GM23338 (cell line): ENCODE results near the gene VRK1. TPM values are rescaled to one million over a fixed set of nuclear protein-coding genes. Genes with fewer than 3 reads are reported as not detected.

ENCODE experiments used
- ATAC-seq: fragments of 200-7000 bp; cut with Tn5 transposase; 3 replicates; pipeline ENCODE4 v1.9.1; 2020
- DNase-seq: peaks from one replicate; pipeline ENCODE4 v3.0.0-alpha.2; 2015; ENCODE audit warnings: low spot score
- H2AFZ ChIP-seq: fragments of 200-600 bp; sonication (generic); 2 replicates; pipeline ENCODE4 v1.8.0; 2016; ENCODE audit warnings: antibody characterized with exemption, mild to moderate bottlenecking, moderate library complexity
- H3F3A ChIP-seq: fragments of 200-600 bp; sonication (generic); replicated peaks from 2 replicates; pipeline ENCODE4 v1.8.0; 2017; ENCODE audit warnings: antibody characterized with exemption, mixed run types, low read depth
- H3K27ac ChIP-seq: fragments of 200-600 bp; sonication (generic); 2 replicates; pipeline ENCODE4 v1.6.1; 2016; ENCODE audit warnings: low read depth
- H3K27me3 ChIP-seq: fragments of 200-600 bp; sonication (generic); 2 replicates; pipeline ENCODE4 v1.8.0; 2016; ENCODE audit warnings: mild to moderate bottlenecking, mixed run types, moderate library complexity; ENCODE audit not compliant: insufficient read depth
- H3K36me3 ChIP-seq: fragments of 200-600 bp; sonication (generic); 2 replicates; pipeline ENCODE4 v1.8.0; 2016; ENCODE audit warnings: mild to moderate bottlenecking; ENCODE audit not compliant: insufficient read depth
- H3K4me1 ChIP-seq: fragments of 200-600 bp; sonication (generic); 2 replicates; pipeline ENCODE4 v1.8.0; 2016; ENCODE audit warnings: mild to moderate bottlenecking, moderate library complexity; ENCODE audit not compliant: insufficient read depth
- H3K4me2 ChIP-seq: fragments of 200-600 bp; sonication (generic); 2 replicates; pipeline ENCODE4 v1.7.1; 2017; ENCODE audit warnings: mixed run types
- H3K4me3 ChIP-seq: fragments of 200-600 bp; sonication (generic); 2 replicates; pipeline ENCODE4 v1.6.1; 2016; ENCODE audit warnings: mixed run types
- H3K79me2 ChIP-seq: fragments of 200-600 bp; sonication (generic); replicated peaks from 2 replicates; pipeline ENCODE4 v1.8.0; 2017; ENCODE audit warnings: mild to moderate bottlenecking; ENCODE audit not compliant: insufficient read depth
- H3K9me2 ChIP-seq: fragments of 200-600 bp; sonication (generic); 2 replicates; pipeline ENCODE4 v1.8.0; 2017; ENCODE audit not compliant: insufficient read depth
- H4K20me1 ChIP-seq: fragments of 200-600 bp; sonication (generic); replicated peaks from 2 replicates; pipeline ENCODE4 v1.8.0; 2017; ENCODE audit warnings: mild to moderate bottlenecking; ENCODE audit not compliant: insufficient read depth
- H3K27ac Mint-ChIP-seq: 2 replicates; pipeline ENCODE4 v1.8.0; 2020; ENCODE audit warnings: inconsistent platforms, mild to moderate bottlenecking, moderate library complexity, mixed read lengths
- H3K27me3 Mint-ChIP-seq: 3 replicates; pipeline ENCODE4 v1.8.0; 2022; ENCODE audit warnings: low read depth, mild to moderate bottlenecking, moderate library complexity, mixed read lengths, inconsistent platforms; ENCODE audit not compliant: insufficient read depth, poor library complexity
- H3K36me3 Mint-ChIP-seq: 3 replicates; pipeline ENCODE4 v1.8.0; 2021; ENCODE audit warnings: low read depth, mild to moderate bottlenecking, inconsistent platforms, moderate library complexity, mixed read lengths
- H3K4me1 Mint-ChIP-seq: 3 replicates; pipeline ENCODE4 v1.8.0; 2020; ENCODE audit warnings: mild to moderate bottlenecking, inconsistent platforms, mixed read lengths
- H3K4me3 Mint-ChIP-seq: 3 replicates; pipeline ENCODE4 v1.8.0; 2021; ENCODE audit warnings: moderate library complexity, mild to moderate bottlenecking, inconsistent platforms, mixed read lengths
- H3K9me3 Mint-ChIP-seq: 3 replicates; pipeline ENCODE4 v1.8.0; 2020; ENCODE audit warnings: moderate library complexity, mild to moderate bottlenecking, inconsistent platforms, mixed read lengths
- EZH2 ChIP-seq: fragments of 200-600 bp; sonication (generic); IDR thresholded peaks from one replicate; pipeline ENCODE4 v1.8.0; 2017; ENCODE audit warnings: antibody characterized with exemption, mild to moderate bottlenecking, low read depth; ENCODE audit not compliant: unreplicated experiment
- EZH2phosphoT487 ChIP-seq: fragments of 200-600 bp; sonication (generic); IDR thresholded peaks from one replicate; pipeline ENCODE4 v1.8.1; 2018; ENCODE audit warnings: antibody characterized with exemption; ENCODE audit not compliant: unreplicated experiment
- JUNB ChIP-seq: IDR thresholded peaks from one replicate; pipeline ENCODE4 v1.6.1; 2016; ENCODE audit warnings: antibody characterized with exemption; ENCODE audit not compliant: unreplicated experiment
- NANOG ChIP-seq: IDR thresholded peaks from 2 replicates; pipeline ENCODE4 v1.6.1; 2016; ENCODE audit warnings: antibody characterized with exemption, borderline replicate concordance
- POLR2AphosphoS5 ChIP-seq: IDR thresholded peaks from 2 replicates; pipeline ENCODE4 v1.6.1; 2016; ENCODE audit warnings: antibody characterized with exemption, low read depth
- STAT1 ChIP-seq: IDR thresholded peaks from one replicate; pipeline ENCODE4 v1.6.1; 2016; ENCODE audit warnings: antibody characterized with exemption; ENCODE audit not compliant: unreplicated experiment
- ZNF114 ChIP-seq: fragments of 250-450 bp; sonication (Bioruptor Pico); IDR thresholded peaks from 2 replicates; pipeline ENCODE4 v1.5.0; 2020; ENCODE audit warnings: mild to moderate bottlenecking, moderate library complexity
- ZNF331 ChIP-seq: fragments of 250-450 bp; sonication (Bioruptor Pico); IDR thresholded peaks from 2 replicates; pipeline ENCODE4 v1.5.0; 2020; ENCODE audit warnings: low read depth, mild to moderate bottlenecking, moderate library complexity
- polyA plus RNA-seq: library from polyadenylated mRNA; unstranded; fragments of >200 nt; fragmentation: Nextera tagmentation; extraction: Ambion mirVana; gene quantifications from 2 replicates; pipeline ENCODE4 v1.2.1, GENCODE V29; 2016
- total RNA-seq: library from RNA; depleted of rRNA; stranded (reverse); fragments of >200 nt; shearing (Covaris generic); gene quantifications from 2 replicates; pipeline ENCODE4 v1.2.3, GENCODE V29; 2014
- TF ChIP-seq, protein P1 (sequence below): fragments of 250-450 bp; sonication (Bioruptor Pico); IDR thresholded peaks from 2 replicates; pipeline ENCODE4 v1.5.0; 2020; ENCODE audit warnings: mild to moderate bottlenecking, moderate library complexity

VRK1 gene
- total and polyA plus RNA-seq, 2 experiments from 2014 or later, result 83.8 to 119 TPM

DNA sequence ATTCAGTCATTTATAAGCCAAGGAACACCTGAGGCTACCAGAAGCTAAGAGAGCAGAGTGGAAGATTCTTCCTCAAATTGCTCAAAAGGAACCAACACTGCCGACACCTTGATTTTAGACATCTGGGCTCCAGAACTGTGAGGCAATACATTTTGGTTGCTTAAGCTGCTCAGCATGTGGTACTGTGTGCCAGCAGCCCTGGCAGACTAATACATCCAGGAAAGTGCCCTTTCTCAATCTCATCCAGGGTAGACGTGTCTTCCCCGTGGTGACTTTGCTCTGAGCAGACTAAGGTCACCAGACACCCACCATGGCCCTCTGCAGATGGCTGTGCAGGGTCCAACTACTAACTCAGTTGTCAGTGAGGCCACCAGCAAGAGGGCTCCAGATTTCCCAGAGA is 122.8 kb downstream of the VRK1 start:
- H3K36me3 Mint-ChIP-seq, result peaks cover 31% of the 10 kb centered on the region
- no peak overlapping the region for H3K4me3 Mint-ChIP-seq
- H3K27ac Mint-ChIP-seq, result no peak overlapping the region
- peaks cover 4% of the 10 kb centered on the region; the same call in 2 of the 3 replicates for H3K4me1 Mint-ChIP-seq
- H3F3A ChIP-seq, result no peaks in the 10 kb centered on the region
- no peak overlapping the region for H3K4me2 ChIP-seq
- H4K20me1 ChIP-seq, result no peaks in the 10 kb centered on the region
- ATAC-seq, result no peak
- H3K27me3 Mint-ChIP-seq, result peaks cover 11% of the 10 kb centered on the region
- TF ChIP-seq NANOG, result no peak
- TF ChIP-seq POLR2AphosphoS5, result no peak
- TF ChIP-seq ZNF114, result no peak
- no peak for TF ChIP-seq EZH2
- TF ChIP-seq STAT1, result no peak
- no peak for TF ChIP-seq EZH2phosphoT487
- no peak for TF ChIP-seq JUNB
- TF ChIP-seq ZNF331, result no peak
- no peak overlapping the region for H3K4me3 ChIP-seq
- no peaks in the 10 kb centered on the region for H3K79me2 ChIP-seq
- H3K4me1 ChIP-seq, result peaks cover 5% of the 10 kb centered on the region; the same call in 1 of the 2 replicates
- no peak overlapping the region for H3K27ac ChIP-seq
- peaks cover 28% of the 10 kb centered on the region for H3K9me3 Mint-ChIP-seq
- no peaks in the 10 kb centered on the region for H3K36me3 ChIP-seq
- H3K27me3 ChIP-seq, result no peaks in the 10 kb centered on the region
- H2AFZ ChIP-seq, result no peak overlapping the region
- no peaks in the 10 kb centered on the region for H3K9me2 ChIP-seq
- no peak for DNase-seq

DNA sequence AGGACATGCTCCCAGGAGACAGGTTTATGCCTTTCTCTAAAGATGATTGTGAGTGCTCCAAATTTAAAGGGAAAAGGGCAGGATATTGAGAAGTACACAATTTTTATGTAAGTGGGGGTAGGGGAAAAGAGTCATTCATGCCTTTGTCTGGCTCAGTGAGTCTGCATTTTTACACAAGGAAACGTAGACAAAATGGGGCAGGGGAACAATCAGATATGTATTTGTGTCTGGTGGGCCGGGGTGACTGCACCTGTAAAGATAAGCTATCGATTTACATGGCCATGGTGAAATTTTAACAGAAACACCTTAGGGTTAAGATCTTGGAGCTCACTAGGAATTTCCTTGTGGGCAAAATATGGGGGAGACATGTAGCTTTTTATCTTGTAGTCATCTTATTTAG is 123.6 kb downstream of the VRK1 start:
- Histone ChIP-seq H3K4me2 (no peak overlapping the region), H3K27me3 (no peaks in the 10 kb centered on the region), H3K4me1 (peaks cover 5% of the 10 kb centered on the region; the same call in 1 of the 2 replicates), H3K9me2 (no peaks in the 10 kb centered on the region), H3K36me3 (no peaks in the 10 kb centered on the region), H3F3A (no peaks in the 10 kb centered on the region), H3K79me2 (no peaks in the 10 kb centered on the region), H3K27ac (no peak overlapping the region), H2AFZ (no peak overlapping the region), H3K4me3 (no peak overlapping the region), H4K20me1 (no peaks in the 10 kb centered on the region)
- Mint-ChIP-seq H3K9me3 (peaks cover 25% of the 10 kb centered on the region), H3K36me3 (peaks cover 27% of the 10 kb centered on the region), H3K27me3 (peaks cover 11% of the 10 kb centered on the region), H3K4me1 (peaks cover 5% of the 10 kb centered on the region; the same call in 2 of the 3 replicates), H3K4me3 (no peak overlapping the region), H3K27ac (no peak overlapping the region)
- no peak for ATAC-seq
- TF ChIP-seq JUNB, result no peak
- no peak for TF ChIP-seq POLR2AphosphoS5
- no peak for TF ChIP-seq EZH2phosphoT487
- no peak for TF ChIP-seq NANOG
- TF ChIP-seq, protein P1, sequence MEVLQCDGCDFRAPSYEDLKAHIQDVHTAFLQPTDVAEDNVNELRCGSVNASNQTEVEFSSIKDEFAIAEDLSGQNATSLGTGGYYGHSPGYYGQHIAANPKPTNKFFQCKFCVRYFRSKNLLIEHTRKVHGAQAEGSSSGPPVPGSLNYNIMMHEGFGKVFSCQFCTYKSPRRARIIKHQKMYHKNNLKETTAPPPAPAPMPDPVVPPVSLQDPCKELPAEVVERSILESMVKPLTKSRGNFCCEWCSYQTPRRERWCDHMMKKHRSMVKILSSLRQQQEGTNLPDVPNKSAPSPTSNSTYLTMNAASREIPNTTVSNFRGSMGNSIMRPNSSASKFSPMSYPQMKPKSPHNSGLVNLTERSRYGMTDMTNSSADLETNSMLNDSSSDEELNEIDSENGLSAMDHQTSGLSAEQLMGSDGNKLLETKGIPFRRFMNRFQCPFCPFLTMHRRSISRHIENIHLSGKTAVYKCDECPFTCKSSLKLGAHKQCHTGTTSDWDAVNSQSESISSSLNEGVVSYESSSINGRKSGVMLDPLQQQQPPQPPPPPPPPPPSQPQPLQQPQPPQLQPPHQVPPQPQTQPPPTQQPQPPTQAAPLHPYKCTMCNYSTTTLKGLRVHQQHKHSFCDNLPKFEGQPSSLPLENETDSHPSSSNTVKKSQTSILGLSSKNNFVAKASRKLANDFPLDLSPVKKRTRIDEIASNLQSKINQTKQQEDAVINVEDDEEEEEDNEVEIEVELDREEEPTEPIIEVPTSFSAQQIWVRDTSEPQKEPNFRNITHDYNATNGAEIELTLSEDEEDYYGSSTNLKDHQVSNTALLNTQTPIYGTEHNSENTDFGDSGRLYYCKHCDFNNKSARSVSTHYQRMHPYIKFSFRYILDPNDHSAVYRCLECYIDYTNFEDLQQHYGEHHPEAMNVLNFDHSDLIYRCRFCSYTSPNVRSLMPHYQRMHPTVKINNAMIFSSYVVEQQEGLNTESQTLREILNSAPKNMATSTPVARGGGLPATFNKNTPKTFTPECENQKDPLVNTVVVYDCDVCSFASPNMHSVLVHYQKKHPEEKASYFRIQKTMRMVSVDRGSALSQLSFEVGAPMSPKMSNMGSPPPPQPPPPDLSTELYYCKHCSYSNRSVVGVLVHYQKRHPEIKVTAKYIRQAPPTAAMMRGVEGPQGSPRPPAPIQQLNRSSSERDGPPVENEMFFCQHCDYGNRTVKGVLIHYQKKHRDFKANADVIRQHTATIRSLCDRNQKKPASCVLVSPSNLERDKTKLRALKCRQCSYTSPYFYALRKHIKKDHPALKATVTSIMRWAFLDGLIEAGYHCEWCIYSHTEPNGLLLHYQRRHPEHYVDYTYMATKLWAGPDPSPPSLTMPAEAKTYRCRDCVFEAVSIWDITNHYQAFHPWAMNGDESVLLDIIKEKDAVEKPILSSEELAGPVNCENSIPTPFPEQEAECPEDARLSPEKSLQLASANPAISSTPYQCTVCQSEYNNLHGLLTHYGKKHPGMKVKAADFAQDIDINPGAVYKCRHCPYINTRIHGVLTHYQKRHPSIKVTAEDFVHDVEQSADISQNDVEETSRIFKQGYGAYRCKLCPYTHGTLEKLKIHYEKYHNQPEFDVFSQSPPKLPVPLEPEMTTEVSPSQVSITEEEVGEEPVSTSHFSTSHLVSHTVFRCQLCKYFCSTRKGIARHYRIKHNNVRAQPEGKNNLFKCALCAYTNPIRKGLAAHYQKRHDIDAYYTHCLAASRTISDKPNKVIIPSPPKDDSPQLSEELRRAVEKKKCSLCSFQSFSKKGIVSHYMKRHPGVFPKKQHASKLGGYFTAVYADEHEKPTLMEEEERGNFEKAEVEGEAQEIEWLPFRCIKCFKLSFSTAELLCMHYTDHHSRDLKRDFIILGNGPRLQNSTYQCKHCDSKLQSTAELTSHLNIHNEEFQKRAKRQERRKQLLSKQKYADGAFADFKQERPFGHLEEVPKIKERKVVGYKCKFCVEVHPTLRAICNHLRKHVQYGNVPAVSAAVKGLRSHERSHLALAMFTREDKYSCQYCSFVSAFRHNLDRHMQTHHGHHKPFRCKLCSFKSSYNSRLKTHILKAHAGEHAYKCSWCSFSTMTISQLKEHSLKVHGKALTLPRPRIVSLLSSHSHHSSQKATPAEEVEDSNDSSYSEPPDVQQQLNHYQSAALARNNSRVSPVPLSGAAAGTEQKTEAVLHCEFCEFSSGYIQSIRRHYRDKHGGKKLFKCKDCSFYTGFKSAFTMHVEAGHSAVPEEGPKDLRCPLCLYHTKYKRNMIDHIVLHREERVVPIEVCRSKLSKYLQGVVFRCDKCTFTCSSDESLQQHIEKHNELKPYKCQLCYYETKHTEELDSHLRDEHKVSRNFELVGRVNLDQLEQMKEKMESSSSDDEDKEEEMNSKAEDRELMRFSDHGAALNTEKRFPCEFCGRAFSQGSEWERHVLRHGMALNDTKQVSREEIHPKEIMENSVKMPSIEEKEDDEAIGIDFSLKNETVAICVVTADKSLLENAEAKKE (CRISPR knock-in tag), result no peak
- no peak for DNase-seq
